Fibroblast of lung (primary cell): ENCODE data around the gene KRT78. TPM values are rescaled to one million over a fixed set of nuclear protein-coding genes. Genes with fewer than 3 reads are reported as not detected.

Experiments
- DNase-seq, 2 donors: peaks; one replicate each; pipeline versions ENCODE4 v3.0.0 to v3.0.0-alpha.2; 2010; ENCODE audit warnings: low read depth in 2 of 2
- H2AFZ ChIP-seq: 2 replicates; pipeline ENCODE4 v1.5.1; 2012; ENCODE audit warnings: low read length, control low read depth, inconsistent platforms
- H3K27ac ChIP-seq: 2 replicates; pipeline ENCODE4 v1.5.1; 2011; ENCODE audit warnings: low read length, control low read depth; ENCODE audit not compliant: insufficient read depth
- H3K27me3 ChIP-seq: 2 replicates; pipeline ENCODE4 v1.5.1; 2011; ENCODE audit warnings: mild to moderate bottlenecking, low read length; ENCODE audit not compliant: control insufficient read depth, insufficient read depth
- H3K36me3 ChIP-seq: 2 replicates; pipeline ENCODE4 v1.5.1; 2011; ENCODE audit warnings: low read length; ENCODE audit not compliant: control insufficient read depth, insufficient read depth
- H3K4me1 ChIP-seq: 2 replicates; pipeline ENCODE4 v1.5.1; 2011; ENCODE audit warnings: low read length; ENCODE audit not compliant: control insufficient read depth, insufficient read depth; ENCODE audit errors: extremely low read depth
- H3K4me2 ChIP-seq: 2 replicates; pipeline ENCODE4 v1.5.1; 2011; ENCODE audit warnings: low read length, control low read depth; ENCODE audit not compliant: insufficient read depth; ENCODE audit errors: extremely low read depth
- H3K4me3 ChIP-seq, 4 experiments: fragments of 200-600 bp in 1 of 4; sonication (generic) in 1 of 4; replicated peaks in 1 of 4; 2 replicates each; pipeline ENCODE4 v1.5.1; 2011 to 2016; ENCODE audit warnings: low read length in 4 of 4, low read depth in 3 of 4, mild to moderate bottlenecking in 3 of 4, control low read depth in 2 of 4, inconsistent platforms in 1 of 4, mixed read lengths in 1 of 4; ENCODE audit not compliant: insufficient read depth in 1 of 4; ENCODE audit errors: control extremely low read depth in 1 of 4
- H3K79me2 ChIP-seq: 2 replicates; pipeline ENCODE4 v1.5.1; 2012; ENCODE audit warnings: mild to moderate bottlenecking, low read length, inconsistent platforms; ENCODE audit not compliant: control insufficient read depth, insufficient read depth
- H3K9ac ChIP-seq: 2 replicates; pipeline ENCODE4 v1.5.1; 2011; ENCODE audit warnings: mild to moderate bottlenecking, low read length, control low read depth; ENCODE audit not compliant: insufficient read depth
- H3K9me3 ChIP-seq: 2 replicates; pipeline ENCODE4 v1.5.1; 2012; ENCODE audit warnings: low read depth, low read length; ENCODE audit not compliant: control insufficient read depth, insufficient read depth
- H4K20me1 ChIP-seq: 2 replicates; pipeline ENCODE4 v1.5.1; 2011; ENCODE audit warnings: low read length; ENCODE audit not compliant: control insufficient read depth, insufficient read depth; ENCODE audit errors: extremely low read depth
- CTCF ChIP-seq, 2 donors: IDR thresholded peaks in 1 of 2; conservative IDR thresholded peaks in 1 of 2; 1 replicate in 1 of 2; 2 replicates in 1 of 2; pipeline ENCODE4 v1.5.1; 2011 to 2012; ENCODE audit warnings: low read length in 2 of 2, control low read depth in 1 of 2, inconsistent platforms in 1 of 2, low read depth in 1 of 2, mild to moderate bottlenecking in 1 of 2
- EZH2 ChIP-seq: IDR thresholded peaks from 2 replicates; pipeline ENCODE4 v1.5.1; 2012; ENCODE audit warnings: low read length, control low read depth, mild to moderate bottlenecking; ENCODE audit errors: missing control alignments
- polyA plus RNA-seq, 2 donors: library from polyadenylated mRNA; depleted of rRNA in 1 of 2; stranded (reverse) in 1 of 2; unstranded in 1 of 2; fragments of >200 nt; gene quantifications; 2 replicates each; pipeline ENCODE4 v1.2.1, GENCODE V29; 2011 to 2012; ENCODE audit warnings: missing spikeins in 1 of 2
- total RNA-seq: library from RNA; depleted of rRNA; stranded (reverse); fragments of >200 nt; gene quantifications from 2 replicates; pipeline ENCODE4 v1.2.1, GENCODE V29; 2014

Gene KRT78
- total and polyA plus RNA-seq, 2 donors (not counting 1 experiment from before 2014, with no cell fraction given), result not detected

GRCh38 chr12:52895726-52896189 is 47.0 kb upstream of the KRT78 start:
- H3K9ac ChIP-seq, result no peak overlapping the region
- H3K36me3 ChIP-seq, result no peaks in the 10 kb centered on the region
- no peak for DNase-seq
- no peaks in the 10 kb centered on the region for H3K9me3 ChIP-seq
- H3K27me3 ChIP-seq, result peaks cover 2% of the 10 kb centered on the region
- H3K27ac ChIP-seq, result no peak overlapping the region
- no peak overlapping the region for H3K4me3 ChIP-seq
- H4K20me1 ChIP-seq, result no peaks in the 10 kb centered on the region
- H3K79me2 ChIP-seq, result no peaks in the 10 kb centered on the region
- no peak for TF ChIP-seq CTCF (conservative IDR thresholded peaks at IDR 0.05 in 1 of 2, IDR thresholded peaks at IDR 0.05 in 1 of 2; ENCODE audit: low read depth in 1 of 2, low read length in 2 of 2)
- no peak for TF ChIP-seq EZH2
- H3K4me1 ChIP-seq, result no peaks in the 10 kb centered on the region
- no peak overlapping the region for H2AFZ ChIP-seq
- no peak overlapping the region for H3K4me2 ChIP-seq

- H3K79me2 ChIP-seq, result no peaks in the 10 kb centered on the region
- H3K9me3 ChIP-seq, result no peaks in the 10 kb centered on the region
- H3K4me2 ChIP-seq, result no peak overlapping the region
- TF ChIP-seq EZH2 (no peak), CTCF (conservative IDR thresholded peaks at IDR 0.05 in 1 of 2, IDR thresholded peaks at IDR 0.05 in 1 of 2; ENCODE audit: low read depth in 1 of 2, low read length in 2 of 2) (no peak)
- H4K20me1 ChIP-seq, result no peaks in the 10 kb centered on the region
- no peak overlapping the region for H2AFZ ChIP-seq
- H3K27ac ChIP-seq, result no peak overlapping the region
- H3K36me3 ChIP-seq, result no peaks in the 10 kb centered on the region
- H3K9ac ChIP-seq, result no peak overlapping the region
- peaks cover 2% of the 10 kb centered on the region for H3K27me3 ChIP-seq
- no peak for DNase-seq
- no peak overlapping the region for H3K4me3 ChIP-seq
- no peaks in the 10 kb centered on the region for H3K4me1 ChIP-seq
These were observed 44.2 kb upstream of the KRT78 start for GRCh38 chr12:52892974-52893373.

GRCh38 chr12:52892207-52892852 is 43.5 kb upstream of the KRT78 start:
- Histone ChIP-seq H3K9me3 (no peaks in the 10 kb centered on the region), H3K27me3 (peaks cover 2% of the 10 kb centered on the region), H3K9ac (no peak overlapping the region), H3K4me1 (no peaks in the 10 kb centered on the region), H3K27ac (no peak overlapping the region), H3K4me3 (no peak overlapping the region), H3K36me3 (no peaks in the 10 kb centered on the region), H4K20me1 (no peaks in the 10 kb centered on the region), H3K4me2 (no peak overlapping the region), H3K79me2 (no peaks in the 10 kb centered on the region), H2AFZ (no peak overlapping the region)
- DNase-seq, result no peak
- TF ChIP-seq EZH2 (no peak), CTCF (conservative IDR thresholded peaks at IDR 0.05 in 1 of 2, IDR thresholded peaks at IDR 0.05 in 1 of 2; ENCODE audit: low read depth in 1 of 2, low read length in 2 of 2) (no peak)
